SKM-1 treated with dmso at 0.1 percent for 144 hours (cell line): ENCODE results near the gene ALDH3A1.
A peak's percentile ranks its signal among the peaks of the same experiment; 100 is the strongest.

Experiments
- DNase-seq: peaks from one replicate; lab custom pipeline; 2025; ENCODE audit not compliant: unreplicated experiment; lab: John Stamatoyannopoulos, UW

ALDH3A1 gene

DNA sequence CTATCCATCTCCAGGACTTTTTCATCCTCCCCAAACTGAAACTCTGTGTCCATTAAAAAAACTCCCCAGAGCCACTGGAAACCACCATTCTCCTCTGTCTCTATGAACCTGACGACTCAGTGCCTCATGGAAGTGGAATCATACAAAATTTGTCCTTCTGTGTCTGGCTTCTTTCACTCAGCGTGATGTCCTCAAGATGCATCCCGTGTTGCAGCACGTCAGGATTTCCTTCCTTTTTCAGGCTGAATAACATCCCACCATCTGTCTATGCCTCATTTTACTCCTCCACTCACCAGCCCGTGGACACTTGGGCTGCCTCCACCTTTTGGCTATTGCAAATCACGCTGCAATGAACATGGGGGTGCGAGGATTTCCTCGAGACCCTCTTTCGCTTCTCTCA is 12.6 kb upstream of the ALDH3A1 start:
- no peak for DNase-seq

GRCh38 chr17:19759568-19760549 is 11.8 kb upstream of the ALDH3A1 start:
- no peak for DNase-seq

GRCh38 chr17:19757536-19758180 is 9.6 kb upstream of the ALDH3A1 start:
- DNase-seq: no peak

DNA sequence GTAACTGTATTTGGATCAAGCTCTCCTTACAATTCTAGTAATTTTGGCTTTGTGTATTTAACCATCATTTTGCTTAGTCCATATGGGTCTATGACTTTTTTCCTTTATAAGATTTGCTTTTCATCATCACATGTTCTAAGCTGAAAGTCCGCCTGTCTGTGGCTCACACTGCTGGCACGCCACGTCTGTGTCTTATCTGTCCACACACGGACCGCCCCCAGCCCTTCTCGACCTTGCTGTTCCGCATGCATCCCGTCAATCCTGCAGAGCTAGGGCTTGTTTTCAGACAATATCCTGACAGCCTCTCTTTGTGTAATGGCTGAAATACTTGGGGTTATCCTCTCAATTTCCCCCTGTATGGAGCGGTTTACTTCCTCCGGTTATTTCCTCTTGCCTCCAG is 8.4 kb upstream of the ALDH3A1 start:
- DNase-seq: no peak

DNA sequence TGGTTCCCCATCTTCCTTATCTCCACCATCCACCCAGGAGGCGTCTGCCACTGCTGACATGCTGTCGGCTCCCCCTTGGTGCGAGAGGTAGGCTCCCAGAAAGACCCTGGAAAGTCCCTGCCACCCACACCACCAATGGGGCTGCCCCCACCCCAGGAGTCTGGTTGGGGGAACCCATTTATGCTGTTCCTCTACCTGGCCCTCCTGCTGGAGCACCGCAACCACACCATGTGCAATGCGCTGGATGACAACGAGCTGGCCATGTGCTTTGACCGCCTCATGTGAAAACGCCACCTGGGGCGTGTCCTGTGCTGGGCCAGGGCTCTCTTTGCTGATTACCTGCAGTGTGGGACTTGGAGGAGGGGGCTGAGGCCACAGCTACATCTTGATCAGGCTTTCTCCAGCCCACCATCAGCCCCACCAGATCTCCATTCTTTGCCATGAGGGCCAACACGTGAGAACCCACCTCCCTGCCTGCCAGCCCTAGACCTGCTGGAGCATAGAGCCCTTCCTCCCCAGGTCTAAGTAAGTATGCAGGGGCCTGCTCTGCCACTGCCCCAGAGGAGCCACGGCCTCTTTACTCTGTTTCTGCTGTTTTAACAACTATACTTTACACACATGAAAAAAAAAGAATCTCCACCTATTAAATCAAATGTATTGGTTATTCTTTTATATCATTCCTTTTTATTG is 7.9 kb upstream of the ALDH3A1 start:
- DNase-seq: no peak

GRCh38 chr17:19755392-19755791 is 7.3 kb upstream of the ALDH3A1 start:
- no peak for DNase-seq

GRCh38 chr17:19753661-19754463 is 5.8 kb upstream of the ALDH3A1 start:
- DNase-seq: no peak

- DNase-seq: no peak
Measured at GRCh38 chr17:19753051-19753509, 5.0 kb upstream of the ALDH3A1 start.

- no peak for DNase-seq
Measured at GRCh38 chr17:19752216-19753050, 4.3 kb upstream of the ALDH3A1 start.

- DNase-seq: no peak
Measured at GRCh38 chr17:19750835-19751234, 2.7 kb upstream of the ALDH3A1 start.

DNA sequence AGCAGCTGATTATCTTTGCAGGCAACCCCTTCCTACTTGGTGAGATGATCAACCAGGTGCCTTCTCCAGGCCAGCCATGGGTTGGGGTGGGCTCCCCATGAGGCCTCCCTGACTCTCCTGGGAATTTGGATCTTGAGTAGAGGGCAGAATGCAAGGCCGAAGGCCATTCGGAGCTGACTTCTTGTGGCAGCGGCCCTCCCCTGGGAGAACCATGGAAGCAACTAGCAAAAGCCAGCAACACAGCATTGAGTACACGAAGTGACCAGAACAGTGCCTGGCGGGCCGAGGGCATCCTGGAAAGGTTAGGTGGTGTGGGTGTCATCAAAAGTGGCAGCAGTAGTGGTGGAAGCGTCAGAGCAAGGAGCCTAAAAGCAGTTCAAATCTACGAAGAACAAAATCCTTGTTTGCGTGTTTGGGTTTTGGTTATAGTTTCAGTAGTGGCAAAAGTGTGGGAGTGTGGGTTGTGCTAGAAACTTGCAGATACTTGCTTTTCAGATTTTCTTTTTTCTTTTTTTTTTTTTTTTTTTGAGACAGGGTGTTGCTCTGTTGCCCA is 2.0 kb upstream of the ALDH3A1 start:
- DNase-seq: no peak

GRCh38 chr17:19748807-19749193 is 702 bp upstream of the ALDH3A1 start:
- no peak for DNase-seq

- DNase-seq: no peak
Measured at GRCh38 chr17:19747159-19747719, 859 bp downstream of the ALDH3A1 start.

GRCh38 chr17:19746517-19746916 is 1.6 kb downstream of the ALDH3A1 start:
- no peak for DNase-seq

DNA sequence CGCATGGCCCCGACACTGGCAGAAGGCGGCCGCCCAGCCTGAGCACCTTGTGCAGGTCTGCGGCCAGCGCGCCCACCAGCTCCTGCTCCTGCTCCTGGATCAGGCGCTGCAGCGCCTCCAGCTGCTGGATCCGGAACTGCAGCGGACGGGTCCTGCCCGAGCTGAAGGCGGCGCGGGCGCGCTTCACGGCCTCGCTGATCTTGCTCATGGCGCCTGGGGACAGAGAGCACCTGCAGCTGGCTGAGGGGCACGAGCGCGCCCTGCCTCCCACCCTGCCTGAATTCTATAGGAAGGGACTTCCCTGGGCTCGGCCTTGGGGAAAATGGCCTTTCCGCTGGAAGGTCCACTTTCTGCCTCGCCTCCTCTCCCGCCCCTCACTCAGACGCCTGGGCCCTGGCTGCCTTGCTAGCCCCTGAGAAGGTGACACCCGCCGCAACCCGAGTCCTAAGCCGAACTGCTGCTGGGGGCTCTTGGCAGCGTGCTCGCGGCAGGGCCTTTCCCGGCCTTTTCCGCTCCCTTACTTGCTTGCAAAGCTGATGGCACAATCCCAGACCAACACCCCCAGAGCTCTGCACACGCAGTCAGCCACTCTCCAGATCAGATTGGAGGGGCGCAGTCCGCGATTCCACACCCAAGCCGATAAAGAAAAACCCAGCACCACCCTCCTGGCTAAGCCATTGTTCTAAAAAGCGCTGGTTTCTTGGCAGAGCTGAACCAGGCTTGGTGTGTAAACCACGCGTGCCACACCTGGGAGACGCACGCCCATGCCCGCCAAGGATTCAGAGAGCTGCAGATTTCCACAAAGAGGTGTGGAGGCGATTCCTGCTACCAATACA is 3.0 kb downstream of the ALDH3A1 start:
- peak; percentile 69 for DNase-seq

DNA sequence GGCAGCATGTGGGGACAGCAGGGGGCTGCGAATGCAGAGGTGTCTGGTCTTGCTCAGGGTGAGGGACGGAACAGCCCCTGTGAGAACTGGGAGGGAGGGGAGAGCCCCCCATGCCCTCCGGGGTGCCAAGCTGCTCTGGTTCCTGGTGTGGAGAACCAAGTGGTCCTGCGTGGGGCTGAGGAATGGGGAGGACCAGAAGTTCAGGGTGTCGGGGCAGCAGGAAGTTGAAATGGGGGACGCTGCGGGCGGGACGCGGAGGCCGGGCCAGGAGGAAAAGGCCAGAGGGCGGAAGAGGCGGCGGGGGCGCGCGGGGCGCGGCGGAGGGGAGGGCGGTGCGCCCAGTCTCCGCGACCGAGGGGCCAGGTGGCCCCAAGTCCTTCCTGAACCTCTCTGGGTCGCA is 3.6 kb downstream of the ALDH3A1 start:
- peak; percentile 50 for DNase-seq

GRCh38 chr17:19743101-19744100 is 4.7 kb downstream of the ALDH3A1 start:
- no peak for DNase-seq
